HepG2 (cell line): Measurements from ENCODE around the gene VSIG2. TPM values are rescaled to one million over a fixed set of nuclear protein-coding genes. Genes with fewer than 3 reads are reported as not detected.

Source experiments
- ARID2 ChIP-seq: sonication (generic); formaldehyde crosslinking; IDR thresholded peaks from 2 replicates; pipeline ENCODE4 v1.8.1; 2022; ENCODE audit warnings: mild to moderate bottlenecking, missing genetic modification reagents, borderline replicate concordance
- EZH2 ChIP-seq: conservative IDR thresholded peaks from 2 replicates; pipeline ENCODE4 v1.6.1; 2012; ENCODE audit warnings: mild to moderate bottlenecking, low read depth, low read length, moderate library complexity
- HNRNPLL ChIP-seq: fragments of 200-400 bp; formaldehyde crosslinking; IDR thresholded peaks from 2 replicates; pipeline ENCODE4 v1.6.1; 2017; ENCODE audit warnings: mild to moderate bottlenecking, low read depth, low read length; ENCODE audit not compliant: poor library complexity, severe bottlenecking
- KDM4B ChIP-seq: sonication (generic); formaldehyde crosslinking; IDR thresholded peaks from 2 replicates; pipeline ENCODE4 v1.4.0; 2020; ENCODE audit warnings: missing genetic modification reagents
- MIXL1 ChIP-seq: IDR thresholded peaks from 2 replicates; pipeline ENCODE4 v1.6.1; 2016
- POLR2A ChIP-seq, 2 experiments: IDR thresholded peaks; 2 replicates each; pipeline ENCODE4 v1.6.1; 2011; ENCODE audit warnings: low read depth in 2 of 2, low read length in 2 of 2, mild to moderate bottlenecking in 1 of 2, moderate library complexity in 1 of 2; ENCODE audit not compliant: insufficient read depth in 1 of 2
- PRMT3 ChIP-seq: sonication (generic); formaldehyde crosslinking; IDR thresholded peaks from 2 replicates; pipeline ENCODE4 v1.8.1; 2022; ENCODE audit warnings: low read depth, mild to moderate bottlenecking, moderate library complexity, missing genetic modification reagents, borderline replicate concordance
- SCMH1 ChIP-seq: sonication (generic); formaldehyde crosslinking; IDR thresholded peaks from 2 replicates; pipeline ENCODE4 v1.9.0; 2021; ENCODE audit warnings: missing genetic modification reagents, mild to moderate bottlenecking, borderline replicate concordance
- SIX4 ChIP-seq: sonication (generic); formaldehyde crosslinking; IDR thresholded peaks from 2 replicates; pipeline ENCODE4 v1.4.0; 2020; ENCODE audit warnings: missing genetic modification reagents
- SP1 ChIP-seq, 2 experiments: fragments of 450-650 bp in 1 of 2; sonication (generic) in 1 of 2; formaldehyde crosslinking in 1 of 2; IDR thresholded peaks; 2 replicates each; pipeline versions ENCODE4 v1.4.0 to v1.6.1; 2016 to 2020; ENCODE audit warnings: missing genetic modification reagents in 1 of 2
- TCF7L2 ChIP-seq: IDR thresholded peaks from 2 replicates; pipeline ENCODE4 v1.6.1; 2011; ENCODE audit warnings: mild to moderate bottlenecking, low read depth, low read length, moderate library complexity
- XBP1 ChIP-seq: sonication (generic); formaldehyde crosslinking; IDR thresholded peaks from 2 replicates; pipeline ENCODE4 v1.5.0; 2020; ENCODE audit warnings: missing genetic modification reagents
- ZNF160 ChIP-seq: sonication (generic); formaldehyde crosslinking; IDR thresholded peaks from 2 replicates; pipeline ENCODE4 v1.8.0; 2022; ENCODE audit warnings: mild to moderate bottlenecking, inconsistent platforms, missing genetic modification reagents
- ZNF451 ChIP-seq: sonication (generic); formaldehyde crosslinking; IDR thresholded peaks from 2 replicates; pipeline ENCODE4 v1.5.0; 2020; ENCODE audit warnings: mild to moderate bottlenecking, missing genetic modification reagents
- ZNF775 ChIP-seq: sonication (generic); formaldehyde crosslinking; IDR thresholded peaks from 2 replicates; pipeline ENCODE4 v1.4.0; 2020; ENCODE audit warnings: missing genetic modification reagents, mild to moderate bottlenecking, moderate library complexity, borderline replicate concordance
- polyA plus RNA-seq, 8 experiments: library from polyadenylated mRNA; depleted of rRNA in 3 of 8; stranded (reverse) in 7 of 8; unstranded in 1 of 8; fragments of >200 nt; fragmentation: Illumina TruSeq in 4 of 8; extraction: Trizol in 4 of 8; gene quantifications; 2 replicates each; pipeline versions ENCODE4 v1.2.1 to v1.2.3, GENCODE V29; 2011 to 2016; ENCODE audit warnings: low read depth in 4 of 8, missing spikeins in 1 of 8, mixed read lengths in 1 of 8; ENCODE audit not compliant: insufficient read depth in 1 of 8
- total RNA-seq, 5 experiments: library from RNA; depleted of rRNA; stranded (reverse); fragments of >200 nt; fragmentation: Illumina TruSeq; extraction: Trizol; gene quantifications; 2 replicates each; pipeline ENCODE4 v1.2.3, GENCODE V29; 2016; ENCODE audit warnings: low read depth in 1 of 5
- TF ChIP-seq, protein P1 (sequence below): sonication (generic); formaldehyde crosslinking; IDR thresholded peaks from 2 replicates; pipeline ENCODE4 v1.4.0; 2020; ENCODE audit warnings: missing genetic modification reagents
- TF ChIP-seq, protein P2 (sequence below): sonication (generic); formaldehyde crosslinking; conservative IDR thresholded peaks from 2 replicates; pipeline ENCODE4 v1.8.0; 2022; ENCODE audit warnings: missing genetic modification reagents
- TF ChIP-seq, protein P3 (sequence below): sonication (generic); formaldehyde crosslinking; IDR thresholded peaks from 2 replicates; pipeline ENCODE4 v1.9.0; 2022; ENCODE audit warnings: missing genetic modification reagents, mild to moderate bottlenecking, borderline replicate concordance
- TF ChIP-seq, protein P4 (sequence below): sonication (generic); formaldehyde crosslinking; IDR thresholded peaks from 2 replicates; pipeline ENCODE4 v1.5.0; 2020; ENCODE audit warnings: mild to moderate bottlenecking, missing genetic modification reagents
- TF ChIP-seq, protein P5 (sequence below): IDR thresholded peaks from 2 replicates; pipeline ENCODE4 v1.6.1; 2012; ENCODE audit warnings: inconsistent platforms

Gene VSIG2
- total and polyA plus RNA-seq, 2 of the 13 experiments (the other 11 are each of a cell fraction or from before 2014, with no cell fraction given), result 0.80 to 2.7 TPM

DNA sequence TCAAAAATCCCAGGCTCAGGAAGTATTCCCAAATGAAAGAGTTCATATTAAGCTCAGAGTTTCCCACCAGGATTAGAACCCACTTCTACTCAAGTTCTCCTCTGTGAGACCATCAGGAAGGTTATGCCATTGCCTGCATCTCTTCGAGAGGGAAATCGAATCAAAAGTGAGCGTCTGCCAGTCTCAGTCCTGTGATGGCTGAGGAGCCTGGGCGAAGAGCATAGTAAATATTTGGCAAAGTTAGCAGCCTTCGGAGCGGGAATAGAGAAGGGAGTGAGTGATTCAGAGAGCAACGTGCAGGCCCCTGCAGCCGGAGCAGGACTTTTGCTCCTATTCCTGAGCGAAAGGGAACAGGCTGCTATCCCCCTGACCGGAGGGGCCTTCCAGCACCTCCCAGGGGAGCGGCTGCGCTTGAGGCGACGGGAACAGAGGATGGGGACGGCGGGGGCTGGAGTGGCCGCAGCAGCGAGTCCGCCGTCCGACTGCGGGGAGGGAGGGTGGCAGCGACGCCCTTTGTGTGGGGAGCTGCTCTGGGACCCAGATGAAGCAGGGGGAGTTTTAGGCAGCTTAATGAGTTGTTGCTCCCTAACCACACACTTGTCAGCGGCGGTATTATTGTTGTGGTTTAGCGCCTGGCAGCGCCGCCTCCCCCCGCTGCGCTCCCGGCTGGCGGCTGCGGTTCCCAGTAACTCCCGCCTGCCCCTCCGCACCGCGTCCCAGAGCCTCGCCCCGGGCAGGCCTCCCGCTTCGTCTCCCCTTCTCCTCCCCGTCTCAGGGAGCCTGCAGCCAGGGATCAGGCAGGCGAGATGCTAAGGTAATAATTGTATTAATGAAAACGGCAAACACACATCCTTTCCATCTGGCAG lies 34.0 kb downstream of the VSIG2 start (continued):
- TF ChIP-seq ZNF160 (CRISPR knock-in tag) (no peak), EZH2 (peak; percentile 64), MIXL1 (no peak), PRMT3 (CRISPR knock-in tag) (no peak), KDM4B (no peak), ARID2 (no peak), ZNF775 (CRISPR knock-in tag) (no peak), POLR2A (IDR thresholded peaks at IDR 0.05; ENCODE audit: insufficient read depth in 1 of 2, low read depth in 2 of 2, low read length in 2 of 2) (no peak), TCF7L2 (no peak), SP1 (IDR thresholded peaks at IDR 0.05) (no peak), SP1 (CRISPR knock-in tag; IDR thresholded peaks at IDR 0.05) (no peak), XBP1 (CRISPR knock-in tag) (no peak), SIX4 (CRISPR knock-in tag) (no peak), ZNF451 (no peak), HNRNPLL (peak; percentile 53), SCMH1 (no peak)
- TF ChIP-seq, protein P1, sequence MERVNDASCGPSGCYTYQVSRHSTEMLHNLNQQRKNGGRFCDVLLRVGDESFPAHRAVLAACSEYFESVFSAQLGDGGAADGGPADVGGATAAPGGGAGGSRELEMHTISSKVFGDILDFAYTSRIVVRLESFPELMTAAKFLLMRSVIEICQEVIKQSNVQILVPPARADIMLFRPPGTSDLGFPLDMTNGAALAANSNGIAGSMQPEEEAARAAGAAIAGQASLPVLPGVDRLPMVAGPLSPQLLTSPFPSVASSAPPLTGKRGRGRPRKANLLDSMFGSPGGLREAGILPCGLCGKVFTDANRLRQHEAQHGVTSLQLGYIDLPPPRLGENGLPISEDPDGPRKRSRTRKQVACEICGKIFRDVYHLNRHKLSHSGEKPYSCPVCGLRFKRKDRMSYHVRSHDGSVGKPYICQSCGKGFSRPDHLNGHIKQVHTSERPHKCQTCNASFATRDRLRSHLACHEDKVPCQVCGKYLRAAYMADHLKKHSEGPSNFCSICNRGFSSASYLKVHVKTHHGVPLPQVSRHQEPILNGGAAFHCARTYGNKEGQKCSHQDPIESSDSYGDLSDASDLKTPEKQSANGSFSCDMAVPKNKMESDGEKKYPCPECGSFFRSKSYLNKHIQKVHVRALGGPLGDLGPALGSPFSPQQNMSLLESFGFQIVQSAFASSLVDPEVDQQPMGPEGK (CRISPR knock-in tag), result 0 out of 2 replicates have a peak, but pooled peaks have one; percentile 12
- TF ChIP-seq, protein P2, sequence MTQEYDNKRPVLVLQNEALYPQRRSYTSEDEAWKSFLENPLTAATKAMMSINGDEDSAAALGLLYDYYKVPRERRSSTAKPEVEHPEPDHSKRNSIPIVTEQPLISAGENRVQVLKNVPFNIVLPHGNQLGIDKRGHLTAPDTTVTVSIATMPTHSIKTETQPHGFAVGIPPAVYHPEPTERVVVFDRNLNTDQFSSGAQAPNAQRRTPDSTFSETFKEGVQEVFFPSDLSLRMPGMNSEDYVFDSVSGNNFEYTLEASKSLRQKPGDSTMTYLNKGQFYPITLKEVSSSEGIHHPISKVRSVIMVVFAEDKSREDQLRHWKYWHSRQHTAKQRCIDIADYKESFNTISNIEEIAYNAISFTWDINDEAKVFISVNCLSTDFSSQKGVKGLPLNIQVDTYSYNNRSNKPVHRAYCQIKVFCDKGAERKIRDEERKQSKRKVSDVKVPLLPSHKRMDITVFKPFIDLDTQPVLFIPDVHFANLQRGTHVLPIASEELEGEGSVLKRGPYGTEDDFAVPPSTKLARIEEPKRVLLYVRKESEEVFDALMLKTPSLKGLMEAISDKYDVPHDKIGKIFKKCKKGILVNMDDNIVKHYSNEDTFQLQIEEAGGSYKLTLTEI (CRISPR knock-in tag), result no peak
- TF ChIP-seq, protein P3, sequence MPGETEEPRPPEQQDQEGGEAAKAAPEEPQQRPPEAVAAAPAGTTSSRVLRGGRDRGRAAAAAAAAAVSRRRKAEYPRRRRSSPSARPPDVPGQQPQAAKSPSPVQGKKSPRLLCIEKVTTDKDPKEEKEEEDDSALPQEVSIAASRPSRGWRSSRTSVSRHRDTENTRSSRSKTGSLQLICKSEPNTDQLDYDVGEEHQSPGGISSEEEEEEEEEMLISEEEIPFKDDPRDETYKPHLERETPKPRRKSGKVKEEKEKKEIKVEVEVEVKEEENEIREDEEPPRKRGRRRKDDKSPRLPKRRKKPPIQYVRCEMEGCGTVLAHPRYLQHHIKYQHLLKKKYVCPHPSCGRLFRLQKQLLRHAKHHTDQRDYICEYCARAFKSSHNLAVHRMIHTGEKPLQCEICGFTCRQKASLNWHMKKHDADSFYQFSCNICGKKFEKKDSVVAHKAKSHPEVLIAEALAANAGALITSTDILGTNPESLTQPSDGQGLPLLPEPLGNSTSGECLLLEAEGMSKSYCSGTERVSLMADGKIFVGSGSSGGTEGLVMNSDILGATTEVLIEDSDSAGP, result 0 out of 2 replicates have a peak, but pooled peaks have one; percentile 16
- TF ChIP-seq, protein P4, sequence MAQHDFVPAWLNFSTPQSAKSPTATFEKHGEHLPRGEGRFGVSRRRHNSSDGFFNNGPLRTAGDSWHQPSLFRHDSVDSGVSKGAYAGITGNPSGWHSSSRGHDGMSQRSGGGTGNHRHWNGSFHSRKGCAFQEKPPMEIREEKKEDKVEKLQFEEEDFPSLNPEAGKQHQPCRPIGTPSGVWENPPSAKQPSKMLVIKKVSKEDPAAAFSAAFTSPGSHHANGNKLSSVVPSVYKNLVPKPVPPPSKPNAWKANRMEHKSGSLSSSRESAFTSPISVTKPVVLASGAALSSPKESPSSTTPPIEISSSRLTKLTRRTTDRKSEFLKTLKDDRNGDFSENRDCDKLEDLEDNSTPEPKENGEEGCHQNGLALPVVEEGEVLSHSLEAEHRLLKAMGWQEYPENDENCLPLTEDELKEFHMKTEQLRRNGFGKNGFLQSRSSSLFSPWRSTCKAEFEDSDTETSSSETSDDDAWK (CRISPR knock-in tag), result no peak
- TF ChIP-seq, protein P5, sequence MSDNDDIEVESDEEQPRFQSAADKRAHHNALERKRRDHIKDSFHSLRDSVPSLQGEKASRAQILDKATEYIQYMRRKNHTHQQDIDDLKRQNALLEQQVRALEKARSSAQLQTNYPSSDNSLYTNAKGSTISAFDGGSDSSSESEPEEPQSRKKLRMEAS, result 0 out of 2 replicates have a peak, but pooled peaks have one; percentile 19
